Spleen (tissue), 7 donors: Measurements from ENCODE around the gene LMAN1.

Experiments
- POLR2A ChIP-seq, 3 donors: fragments of 450-650 bp; IDR thresholded peaks; one replicate each; pipeline ENCODE4 v1.5.1; 2017; ENCODE audit warnings: antibody characterized with exemption in 3 of 3, mild to moderate bottlenecking in 1 of 3
- TF ChIP-seq, protein P1 (sequence below), 11 experiments: fragments of 200-600 bp in 7 of 11; fragments of 450-650 bp in 4 of 11; sonication (generic) in 4 of 11; IDR thresholded peaks in 8 of 11; conservative IDR thresholded peaks in 3 of 11; 1 replicate in 7 of 11; 2 replicates in 4 of 11; pipeline versions ENCODE4 v1.4.0 to v1.8.0; 2016 to 2021; ENCODE audit warnings: antibody characterized with exemption in 11 of 11, inconsistent platforms in 4 of 11, mild to moderate bottlenecking in 1 of 11
- donor health status: DM: no; HTN: no; CAD: no; lungs with moderate emphysema.
- donor health status: DM: no; HTN: no; CAD: no.
- donor health status: DM: no; HTN: no; CAD: no.

DNA sequence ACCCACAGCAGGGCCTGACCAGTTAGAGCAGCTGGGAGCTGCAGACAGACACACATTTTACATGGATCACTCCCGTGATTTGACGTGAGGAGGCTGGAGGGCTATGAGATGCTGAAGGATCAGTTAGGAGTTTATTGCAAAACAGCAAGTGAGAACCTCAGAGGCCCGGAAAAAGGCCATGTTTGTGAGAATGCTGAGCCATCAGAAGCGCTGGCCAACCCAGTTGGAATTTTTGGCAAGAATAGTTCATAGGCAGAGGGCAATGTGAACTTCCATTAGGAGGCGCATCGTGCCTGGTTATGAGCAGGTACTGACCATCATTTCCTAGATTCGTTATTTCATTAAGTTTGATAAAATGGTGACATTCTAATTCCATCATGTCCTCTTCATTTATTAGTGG is 23.3 kb upstream of the LMAN1 start:
- no peak for TF ChIP-seq POLR2A (IDR thresholded peaks at IDR 0.05)
- TF ChIP-seq, protein P1, sequence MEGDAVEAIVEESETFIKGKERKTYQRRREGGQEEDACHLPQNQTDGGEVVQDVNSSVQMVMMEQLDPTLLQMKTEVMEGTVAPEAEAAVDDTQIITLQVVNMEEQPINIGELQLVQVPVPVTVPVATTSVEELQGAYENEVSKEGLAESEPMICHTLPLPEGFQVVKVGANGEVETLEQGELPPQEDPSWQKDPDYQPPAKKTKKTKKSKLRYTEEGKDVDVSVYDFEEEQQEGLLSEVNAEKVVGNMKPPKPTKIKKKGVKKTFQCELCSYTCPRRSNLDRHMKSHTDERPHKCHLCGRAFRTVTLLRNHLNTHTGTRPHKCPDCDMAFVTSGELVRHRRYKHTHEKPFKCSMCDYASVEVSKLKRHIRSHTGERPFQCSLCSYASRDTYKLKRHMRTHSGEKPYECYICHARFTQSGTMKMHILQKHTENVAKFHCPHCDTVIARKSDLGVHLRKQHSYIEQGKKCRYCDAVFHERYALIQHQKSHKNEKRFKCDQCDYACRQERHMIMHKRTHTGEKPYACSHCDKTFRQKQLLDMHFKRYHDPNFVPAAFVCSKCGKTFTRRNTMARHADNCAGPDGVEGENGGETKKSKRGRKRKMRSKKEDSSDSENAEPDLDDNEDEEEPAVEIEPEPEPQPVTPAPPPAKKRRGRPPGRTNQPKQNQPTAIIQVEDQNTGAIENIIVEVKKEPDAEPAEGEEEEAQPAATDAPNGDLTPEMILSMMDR (IDR thresholded peaks at IDR 0.05 in 8 of 11, conservative IDR thresholded peaks at IDR 0.05 in 3 of 11): no peak
